Loucy (cell line): ENCODE measurements around the gene FCHO1.
A peak's percentile ranks its signal among the peaks of the same experiment; 100 is the strongest.

ENCODE experiments used
- H2AFZ ChIP-seq: fragments of 200-600 bp; sonication (generic); 2 replicates; pipeline ENCODE4 v1.6.0; 2016; ENCODE audit warnings: antibody characterized with exemption, mild to moderate bottlenecking, low read length, moderate library complexity
- H3F3A ChIP-seq: fragments of 200-600 bp; 2 replicates; pipeline ENCODE4 v1.6.0; 2016; ENCODE audit warnings: antibody characterized with exemption, low read depth, mild to moderate bottlenecking
- H3K27me3 ChIP-seq: fragments of 200-600 bp; sonication (generic); 2 replicates; pipeline ENCODE4 v1.6.1; 2014; ENCODE audit warnings: low read length, mild to moderate bottlenecking; ENCODE audit not compliant: insufficient read depth, poor library complexity, severe bottlenecking
- H3K36me3 ChIP-seq: fragments of 200-600 bp; sonication (generic); 2 replicates; pipeline ENCODE4 v1.6.1; 2016; ENCODE audit warnings: low read length; ENCODE audit not compliant: insufficient read depth
- H3K4me1 ChIP-seq: fragments of 200-600 bp; sonication (generic); 2 replicates; pipeline ENCODE4 v1.5.1; 2014; ENCODE audit warnings: low read length, mild to moderate bottlenecking; ENCODE audit not compliant: insufficient read depth, poor library complexity, severe bottlenecking
- H3K4me2 ChIP-seq: fragments of 200-600 bp; sonication (generic); 2 replicates; pipeline ENCODE4 v1.6.0; 2014; ENCODE audit warnings: antibody characterized with exemption, low read length, low read depth, mild to moderate bottlenecking; ENCODE audit not compliant: poor library complexity, severe bottlenecking
- H3K4me3 ChIP-seq: fragments of 200-600 bp; sonication (generic); 2 replicates; pipeline ENCODE4 v1.5.1; 2014; ENCODE audit warnings: low read length, mild to moderate bottlenecking, mixed read lengths; ENCODE audit not compliant: poor library complexity, severe bottlenecking
- H3K79me2 ChIP-seq: fragments of 200-600 bp; sonication (generic); 2 replicates; pipeline ENCODE4 v1.6.1; 2014; ENCODE audit warnings: low read length; ENCODE audit not compliant: insufficient read depth
- H3K9ac ChIP-seq: fragments of 200-600 bp; sonication (generic); 2 replicates; pipeline ENCODE4 v1.6.0; 2014; ENCODE audit warnings: mild to moderate bottlenecking, low read depth, low read length, moderate library complexity; ENCODE audit not compliant: poor library complexity, severe bottlenecking
- H3K9me2 ChIP-seq: fragments of 200-600 bp; sonication (generic); replicated peaks from 2 replicates; pipeline ENCODE4 v1.6.1; 2016; ENCODE audit warnings: low read depth, low read length, mixed read lengths
- H3K9me3 ChIP-seq: fragments of 200-600 bp; sonication (generic); 2 replicates; pipeline ENCODE4 v1.6.1; 2014; ENCODE audit warnings: mild to moderate bottlenecking, antibody characterized with exemption, low read length, low read depth; ENCODE audit not compliant: insufficient read depth
- H4K20me1 ChIP-seq: fragments of 200-600 bp; sonication (generic); 2 replicates; pipeline ENCODE4 v1.6.0; 2014; ENCODE audit warnings: antibody characterized with exemption, low read length, mild to moderate bottlenecking; ENCODE audit not compliant: insufficient read depth, poor library complexity, severe bottlenecking
- EZH2phosphoT487 ChIP-seq: fragments of 200-600 bp; IDR thresholded peaks from 2 replicates; pipeline ENCODE4 v1.6.1; 2018; ENCODE audit warnings: antibody characterized with exemption, mild to moderate bottlenecking, moderate library complexity, borderline replicate concordance
- TF ChIP-seq, protein P1 (sequence below): fragments of 200-600 bp; sonication (generic); conservative IDR thresholded peaks from 2 replicates; pipeline ENCODE4 v1.5.1; 2014; ENCODE audit warnings: mild to moderate bottlenecking, antibody characterized with exemption, low read length

Gene FCHO1

DNA sequence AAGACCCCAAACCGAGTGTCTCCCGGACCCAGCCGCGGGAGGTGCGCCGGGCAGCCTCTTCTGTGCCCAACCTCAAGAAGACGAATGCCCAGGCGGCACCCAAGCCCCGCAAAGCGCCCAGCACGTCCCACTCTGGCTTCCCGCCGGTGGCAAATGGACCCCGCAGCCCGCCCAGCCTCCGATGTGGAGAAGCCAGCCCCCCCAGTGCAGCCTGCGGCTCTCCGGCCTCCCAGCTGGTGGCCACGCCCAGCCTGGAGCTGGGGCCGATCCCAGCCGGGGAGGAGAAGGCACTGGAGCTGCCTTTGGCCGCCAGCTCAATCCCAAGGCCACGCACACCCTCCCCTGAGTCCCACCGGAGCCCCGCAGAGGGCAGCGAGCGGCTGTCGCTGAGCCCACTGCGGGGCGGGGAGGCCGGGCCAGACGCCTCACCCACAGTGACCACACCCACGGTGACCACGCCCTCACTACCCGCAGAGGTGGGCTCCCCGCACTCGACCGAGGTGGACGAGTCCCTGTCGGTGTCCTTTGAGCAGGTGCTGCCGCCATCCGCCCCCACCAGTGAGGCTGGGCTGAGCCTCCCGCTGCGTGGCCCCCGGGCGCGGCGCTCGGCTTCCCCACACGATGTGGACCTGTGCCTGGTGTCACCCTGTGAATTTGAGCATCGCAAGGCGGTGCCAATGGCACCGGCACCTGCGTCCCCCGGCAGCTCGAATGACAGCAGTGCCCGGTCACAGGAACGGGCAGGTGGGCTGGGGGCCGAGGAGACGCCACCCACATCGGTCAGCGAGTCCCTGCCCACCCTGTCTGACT, 24.1 kb upstream of the FCHO1 start:
- Histone ChIP-seq H3K4me2 (no peak overlapping the region), H3K36me3 (peaks cover 59% of the 10 kb centered on the region; the same call in 1 of the 2 replicates)

DNA sequence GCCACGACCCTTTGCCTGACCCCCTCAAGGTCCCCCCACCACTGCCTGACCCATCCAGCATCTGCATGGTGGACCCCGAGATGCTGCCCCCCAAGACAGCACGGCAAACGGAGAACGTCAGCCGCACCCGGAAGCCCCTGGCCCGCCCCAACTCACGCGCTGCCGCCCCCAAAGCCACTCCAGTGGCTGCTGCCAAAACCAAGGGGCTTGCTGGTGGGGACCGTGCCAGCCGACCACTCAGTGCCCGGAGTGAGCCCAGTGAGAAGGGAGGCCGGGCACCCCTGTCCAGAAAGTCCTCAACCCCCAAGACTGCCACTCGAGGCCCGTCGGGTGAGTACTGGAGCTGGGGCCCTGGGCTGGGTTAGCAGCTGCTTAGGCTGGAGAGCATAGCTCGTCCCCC, 23.4 kb upstream of the FCHO1 start:
- Histone ChIP-seq H3F3A (no peaks in the 10 kb centered on the region), H3K79me2 (peaks cover 67% of the 10 kb centered on the region), H3K4me1 (peaks cover 15% of the 10 kb centered on the region), H2AFZ (no peak overlapping the region), H3K9me2 (no peaks in the 10 kb centered on the region), H3K27me3 (no peaks in the 10 kb centered on the region), H4K20me1 (peaks cover 29% of the 10 kb centered on the region), H3K9ac (no peak overlapping the region), H3K36me3 (peaks cover 63% of the 10 kb centered on the region; the same call in 1 of the 2 replicates), H3K4me2 (peak overlapping the region; percentile 46), H3K4me3 (no peak overlapping the region), H3K9me3 (no peaks in the 10 kb centered on the region)
- no peak for TF ChIP-seq EZH2phosphoT487
- TF ChIP-seq, protein P1, sequence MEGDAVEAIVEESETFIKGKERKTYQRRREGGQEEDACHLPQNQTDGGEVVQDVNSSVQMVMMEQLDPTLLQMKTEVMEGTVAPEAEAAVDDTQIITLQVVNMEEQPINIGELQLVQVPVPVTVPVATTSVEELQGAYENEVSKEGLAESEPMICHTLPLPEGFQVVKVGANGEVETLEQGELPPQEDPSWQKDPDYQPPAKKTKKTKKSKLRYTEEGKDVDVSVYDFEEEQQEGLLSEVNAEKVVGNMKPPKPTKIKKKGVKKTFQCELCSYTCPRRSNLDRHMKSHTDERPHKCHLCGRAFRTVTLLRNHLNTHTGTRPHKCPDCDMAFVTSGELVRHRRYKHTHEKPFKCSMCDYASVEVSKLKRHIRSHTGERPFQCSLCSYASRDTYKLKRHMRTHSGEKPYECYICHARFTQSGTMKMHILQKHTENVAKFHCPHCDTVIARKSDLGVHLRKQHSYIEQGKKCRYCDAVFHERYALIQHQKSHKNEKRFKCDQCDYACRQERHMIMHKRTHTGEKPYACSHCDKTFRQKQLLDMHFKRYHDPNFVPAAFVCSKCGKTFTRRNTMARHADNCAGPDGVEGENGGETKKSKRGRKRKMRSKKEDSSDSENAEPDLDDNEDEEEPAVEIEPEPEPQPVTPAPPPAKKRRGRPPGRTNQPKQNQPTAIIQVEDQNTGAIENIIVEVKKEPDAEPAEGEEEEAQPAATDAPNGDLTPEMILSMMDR: no peak

More for the DNA sequence above, 24.1 kb upstream of the FCHO1 start:
- H2AFZ ChIP-seq: no peak overlapping the region
- H3K9me2 ChIP-seq: no peaks in the 10 kb centered on the region
- H3K4me3 ChIP-seq: no peak overlapping the region
- H4K20me1 ChIP-seq: peaks cover 24% of the 10 kb centered on the region
- H3K4me1 ChIP-seq: peaks cover 18% of the 10 kb centered on the region
- H3F3A ChIP-seq: no peaks in the 10 kb centered on the region
- peaks cover 68% of the 10 kb centered on the region for H3K79me2 ChIP-seq
- H3K27me3 ChIP-seq: no peaks in the 10 kb centered on the region
- H3K9me3 ChIP-seq: no peaks in the 10 kb centered on the region
- no peak overlapping the region for H3K9ac ChIP-seq
- TF ChIP-seq, protein P1: no peak
- no peak for TF ChIP-seq EZH2phosphoT487

DNA sequence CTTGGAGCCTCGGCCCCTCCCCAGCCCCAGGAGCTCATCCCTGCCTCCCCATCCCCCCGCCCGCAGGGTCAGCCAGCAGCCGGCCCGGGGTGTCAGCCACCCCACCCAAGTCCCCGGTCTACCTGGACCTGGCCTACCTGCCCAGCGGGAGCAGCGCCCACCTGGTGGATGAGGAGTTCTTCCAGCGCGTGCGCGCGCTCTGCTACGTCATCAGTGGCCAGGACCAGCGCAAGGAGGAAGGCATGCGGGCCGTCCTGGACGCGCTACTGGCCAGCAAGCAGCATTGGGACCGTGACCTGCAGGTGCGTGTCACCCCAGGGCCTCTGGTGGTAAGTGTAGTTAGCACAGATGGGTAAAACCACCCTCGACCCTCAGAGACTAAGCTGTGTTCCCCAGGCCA, 18.1 kb upstream of the FCHO1 start:
- TF ChIP-seq, protein P1: no peak
- TF ChIP-seq EZH2phosphoT487: no peak
- Histone ChIP-seq H2AFZ (no peak overlapping the region), H3K4me3 (no peak overlapping the region), H3K4me1 (peaks cover 15% of the 10 kb centered on the region), H3K9ac (no peak overlapping the region), H3F3A (no peaks in the 10 kb centered on the region), H3K27me3 (no peaks in the 10 kb centered on the region), H3K9me2 (no peaks in the 10 kb centered on the region), H3K9me3 (no peaks in the 10 kb centered on the region), H3K4me2 (no peak overlapping the region), H3K36me3 (peaks cover 53% of the 10 kb centered on the region; the same call in 1 of the 2 replicates), H4K20me1 (peaks cover 18% of the 10 kb centered on the region), H3K79me2 (peaks cover 45% of the 10 kb centered on the region)
